ENCODE measurements around the gene SIRT7. TPM values are rescaled to one million over a fixed set of nuclear protein-coding genes. Genes with fewer than 3 reads are reported as not detected.

The SIRT7 gene
- total RNA-seq, 2 experiments from 2014 or later = 56.7 to 57.5 TPM

GRCh38 chr17:81927152-81927652, 9.2 kb upstream of the SIRT7 start:
- H3K4me1 ChIP-seq (ENCODE audit: insufficient read depth, low read length) = peaks cover 51% of the 10 kb centered on the region

GRCh38 chr17:81926451-81927151, 8.6 kb upstream of the SIRT7 start:
- peaks cover 4% of the 10 kb centered on the region for H3K36me3 ChIP-seq (ENCODE audit: insufficient read depth, low read length)
- CTCF ChIA-PET = interaction anchor here (0.9 to 3.9 kb wide), 3 partner anchors 15 to 104 kb away, joined by 3 to 16 read pairs (median 3); partner anchors contain the start of gene PCYT2
- ATAC-seq (ENCODE audit: poor library complexity) (peak; percentile 55), DNase-seq (peak in 12 of 14 experiments; percentile 26 to 87 (median 44))
- H3K9me3 Mint-ChIP-seq = no peaks in the 10 kb centered on the region
- H3K4me1 ChIP-seq (ENCODE audit: insufficient read depth, low read length) = peaks cover 55% of the 10 kb centered on the region
- peaks cover 20% of the 10 kb centered on the region for H3K4me1 Mint-ChIP-seq (ENCODE audit: low read depth)
- peak overlapping the region; percentile 54 to 65 for H3K27ac ChIP-seq (ENCODE audit: low read depth in 1 of 2, low read length in 2 of 2)
- H3K4me3 ChIP-seq (ENCODE audit: low read length) = peak overlapping the region; percentile 61
- H3K27me3 ChIP-seq (ENCODE audit: control insufficient read depth in 1 of 2, insufficient read depth in 2 of 2, low read length in 2 of 2) = peaks cover 17 to 19% of the 10 kb centered on the region in 2 experiments
- POLR2A ChIA-PET = interaction anchor here (1.0 to 3.5 kb wide), 8 partner anchors 10 to 224 kb away, joined by 3 to 26 read pairs (median 6); partner anchors contain the start of genes ARHGDIA, MRPL12 and SIRT7
- intact Hi-C loops (cut with DNase I, micrococcal nuclease) = loop anchor here (2.0 to 5.0 kb wide), 4 partner anchors 16 to 224 kb away; partner anchors contain the start of genes ALYREF (in 1 of the 2), ANAPC11 (in 1 of the 2), ARHGDIA (in 1 of the 2) and MRPL12 (in 1 of the 2)
- no peaks in the 10 kb centered on the region for H3K36me3 Mint-ChIP-seq (ENCODE audit: low read depth)
- no peak for TF ChIP-seq CTCF (IDR thresholded peaks at IDR 0.05)
- H3K27ac Mint-ChIP-seq = peak overlapping the region; percentile 88
- H3K9me3 ChIP-seq (ENCODE audit: control insufficient read depth in 1 of 2, insufficient read depth in 1 of 2, low read length in 2 of 2) = no peaks in the 10 kb centered on the region
- H3K27me3 Mint-ChIP-seq = peaks cover 11% of the 10 kb centered on the region
- peak overlapping the region; percentile 88 for H3K4me3 Mint-ChIP-seq

More at GRCh38 chr17:81927152-81927652, 9.2 kb upstream of the SIRT7 start:
- Mint-ChIP-seq H3K9me3 (no peaks in the 10 kb centered on the region), H3K36me3 (ENCODE audit: low read depth) (no peaks in the 10 kb centered on the region), H3K27me3 (peaks cover 14% of the 10 kb centered on the region), H3K4me1 (ENCODE audit: low read depth) (peaks cover 20% of the 10 kb centered on the region), H3K4me3 (no peak overlapping the region), H3K27ac (no peak overlapping the region)
- Histone ChIP-seq H3K9me3 (ENCODE audit: control insufficient read depth in 1 of 2, insufficient read depth in 1 of 2, low read length in 2 of 2) (no peaks in the 10 kb centered on the region), H3K27ac (ENCODE audit: low read depth in 1 of 2, low read length in 2 of 2) (peak overlapping the region in 1 of 2 donors; percentile 65), H3K36me3 (ENCODE audit: insufficient read depth, low read length) (peaks cover 2% of the 10 kb centered on the region), H3K27me3 (ENCODE audit: control insufficient read depth in 1 of 2, insufficient read depth in 2 of 2, low read length in 2 of 2) (peaks cover 17 to 19% of the 10 kb centered on the region in 2 experiments), H3K4me3 (ENCODE audit: low read length) (peak overlapping the region; percentile 61)
- TF ChIP-seq CTCF (IDR thresholded peaks at IDR 0.05) = no peak
- DNase-seq (no peak), ATAC-seq (ENCODE audit: poor library complexity) (peak; percentile 1)
- CTCF ChIA-PET = interaction anchor here (0.9 to 3.9 kb wide), 3 partner anchors 32 to 95 kb away, joined by 3 to 16 read pairs (median 5); partner anchors contain the start of gene CENPX
- POLR2A ChIA-PET = interaction anchor here (1.0 to 3.5 kb wide), 11 partner anchors 11 to 224 kb away, joined by 3 to 26 read pairs (median 5); partner anchors contain the start of genes ARHGDIA, ASPSCR1, DCXR and MRPL12
- intact Hi-C loops (cut with DNase I, micrococcal nuclease) = loop anchor here (2.0 to 5.0 kb wide), 4 partner anchors 16 to 225 kb away; partner anchors contain the start of genes ALYREF (in 1 of the 2), ANAPC11 (in 1 of the 2), ARHGDIA (in 1 of the 2) and MRPL12 (in 1 of the 2)

- Histone ChIP-seq H3K27ac (ENCODE audit: low read depth in 1 of 2, low read length in 2 of 2) (peak overlapping the region in 1 of 2 donors; percentile 65), H3K4me3 (ENCODE audit: low read length) (peak overlapping the region; percentile 61), H3K4me1 (ENCODE audit: insufficient read depth, low read length) (peaks cover 55% of the 10 kb centered on the region), H3K27me3 (ENCODE audit: control insufficient read depth in 1 of 2, insufficient read depth in 2 of 2, low read length in 2 of 2) (peaks cover 17 to 19% of the 10 kb centered on the region in 2 experiments), H3K9me3 (ENCODE audit: control insufficient read depth in 1 of 2, insufficient read depth in 1 of 2, low read length in 2 of 2) (no peaks in the 10 kb centered on the region), H3K36me3 (ENCODE audit: insufficient read depth, low read length) (peaks cover 4% of the 10 kb centered on the region)
- peaks cover 3% of the 10 kb centered on the region for H3K36me3 Mint-ChIP-seq (ENCODE audit: low read depth)
- H3K4me1 Mint-ChIP-seq (ENCODE audit: low read depth) = peaks cover 20% of the 10 kb centered on the region
- ChIA-PET CTCF (interaction anchor here (0.9 to 3.9 kb wide), 3 partner anchors 15 to 105 kb away, joined by 3 to 16 read pairs (median 3); partner anchors contain the start of gene PCYT2), POLR2A (interaction anchor here (0.9 to 3.5 kb wide), 6 partner anchors 9 to 223 kb away, joined by 3 to 26 read pairs (median 6); partner anchors contain the start of genes ARHGDIA and SIRT7)
- ATAC-seq (ENCODE audit: poor library complexity) (peak; percentile 25), DNase-seq (peak in 1 of 14 experiments; percentile 30)
- peak overlapping the region; percentile 88 for H3K4me3 Mint-ChIP-seq
- peaks cover 8% of the 10 kb centered on the region for H3K27me3 Mint-ChIP-seq
- intact Hi-C loops (cut with DNase I, micrococcal nuclease) = loop anchor here (2.0 to 5.0 kb wide), 4 partner anchors 15 to 224 kb away; partner anchors contain the start of genes ALYREF (in 1 of the 2), ANAPC11 (in 1 of the 2), ARHGDIA (in 1 of the 2) and MRPL12 (in 1 of the 2)
- H3K27ac Mint-ChIP-seq = peak overlapping the region; percentile 88
- H3K9me3 Mint-ChIP-seq = no peaks in the 10 kb centered on the region
- no peak for TF ChIP-seq CTCF (IDR thresholded peaks at IDR 0.05)
These were observed 8.0 kb upstream of the SIRT7 start for GRCh38 chr17:81925860-81926450.

Measured in CD4-positive, alpha-beta T cell (primary cell).